ENCODE data around the gene AAK1.
"Not testable (repeated sequence)": the region's sequence is repeated elsewhere in the genome, so short reads cannot be mapped to it uniquely, and the experiment has no call there.

The AAK1 gene

GRCh38 chr2:69592511-69592910 is 51.0 kb downstream of the AAK1 start:
- no peak for DNase-seq

- DNase-seq = peak; percentile 49
Measured at GRCh38 chr2:69589973-69590652, 53.4 kb downstream of the AAK1 start.

- DNase-seq = no peak
Measured at GRCh38 chr2:69588945-69589344, 54.6 kb downstream of the AAK1 start.

- no peak for DNase-seq
Measured at GRCh38 chr2:69588403-69588802, 55.1 kb downstream of the AAK1 start.

GRCh38 chr2:69585855-69586555 is 57.5 kb downstream of the AAK1 start:
- no peak for DNase-seq

- no peak for DNase-seq
Measured at GRCh38 chr2:69584127-69584889, 59.2 kb downstream of the AAK1 start.

GRCh38 chr2:69583321-69583833 is 60.2 kb downstream of the AAK1 start:
- DNase-seq = no peak

- DNase-seq = peak; percentile 78
Measured at GRCh38 chr2:69582582-69583176, 60.9 kb downstream of the AAK1 start.

GRCh38 chr2:69581774-69582581 is 61.6 kb downstream of the AAK1 start:
- peak; percentile 61 for DNase-seq

GRCh38 chr2:69580486-69580885 is 63.1 kb downstream of the AAK1 start:
- DNase-seq = no peak

- DNase-seq = no peak
Measured at GRCh38 chr2:69579536-69579935, 64.0 kb downstream of the AAK1 start.

- DNase-seq = no peak
Measured at GRCh38 chr2:69578198-69578540, 65.4 kb downstream of the AAK1 start.

GRCh38 chr2:69577467-69578197 is 65.9 kb downstream of the AAK1 start:
- DNase-seq = no peak

GRCh38 chr2:69576880-69577279 is 66.7 kb downstream of the AAK1 start:
- no peak for DNase-seq

GRCh38 chr2:69575926-69576325 is 67.6 kb downstream of the AAK1 start:
- no peak for DNase-seq

- DNase-seq = not testable (repeated sequence)
Measured at GRCh38 chr2:69575371-69575770, 68.2 kb downstream of the AAK1 start.

GRCh38 chr2:69572641-69573040 is 70.9 kb downstream of the AAK1 start:
- no peak for DNase-seq

GRCh38 chr2:69571189-69571588 is 72.3 kb downstream of the AAK1 start:
- DNase-seq = no peak

- DNase-seq = no peak
Measured at GRCh38 chr2:69570474-69570873, 73.1 kb downstream of the AAK1 start.

- no peak for DNase-seq
Measured at GRCh38 chr2:69567909-69568300, 75.6 kb downstream of the AAK1 start.

GRCh38 chr2:69567157-69567908 is 76.2 kb downstream of the AAK1 start:
- DNase-seq = no peak
